ENCODE data around the gene SOCS3.

SOCS3 gene

GRCh38 chr17:78399693-78400144 is 39.8 kb upstream of the SOCS3 start:
- Histone ChIP-seq H3K4me3 (ENCODE audit: insufficient read depth, low read depth, low read length) (no peak overlapping the region), H3K27ac (ENCODE audit: insufficient read depth, low read depth, low read length, poor library complexity, severe bottlenecking) (no peak overlapping the region), H3K36me3 (ENCODE audit: control insufficient read depth, insufficient read depth, low read length) (peaks cover 65% of the 10 kb centered on the region), H3K27me3 (ENCODE audit: control insufficient read depth, insufficient read depth, low read length, poor library complexity, severe bottlenecking) (no peaks in the 10 kb centered on the region), H3K4me1 (ENCODE audit: control insufficient read depth, insufficient read depth, low read length) (no peaks in the 10 kb centered on the region), H3K9me3 (ENCODE audit: control insufficient read depth, low read length) (no peaks in the 10 kb centered on the region)
- 76 to 82% methylated on average over 6 of the region's 6 CpGs for WGBS, 2 experiments

GRCh38 chr17:78399028-78399692 is 39.3 kb upstream of the SOCS3 start:
- no peaks in the 10 kb centered on the region for H3K4me1 ChIP-seq (ENCODE audit: control insufficient read depth, insufficient read depth, low read length)
- no peaks in the 10 kb centered on the region for H3K27me3 ChIP-seq (ENCODE audit: control insufficient read depth, insufficient read depth, low read length, poor library complexity, severe bottlenecking)
- peaks cover 60% of the 10 kb centered on the region for H3K36me3 ChIP-seq (ENCODE audit: control insufficient read depth, insufficient read depth, low read length)
- H3K27ac ChIP-seq (ENCODE audit: insufficient read depth, low read depth, low read length, poor library complexity, severe bottlenecking), result no peak overlapping the region
- WGBS, 2 experiments, result 86 to 87% methylated on average over 28 of the region's 28 CpGs
- no peaks in the 10 kb centered on the region for H3K9me3 ChIP-seq (ENCODE audit: control insufficient read depth, low read length)
- H3K4me3 ChIP-seq (ENCODE audit: insufficient read depth, low read depth, low read length), result no peak overlapping the region

- peaks cover 53% of the 10 kb centered on the region for H3K36me3 ChIP-seq (ENCODE audit: control insufficient read depth, insufficient read depth, low read length)
- H3K27ac ChIP-seq (ENCODE audit: insufficient read depth, low read depth, low read length, poor library complexity, severe bottlenecking), result no peak overlapping the region
- no peak overlapping the region for H3K4me3 ChIP-seq (ENCODE audit: insufficient read depth, low read depth, low read length)
- H3K9me3 ChIP-seq (ENCODE audit: control insufficient read depth, low read length), result no peaks in the 10 kb centered on the region
- no peaks in the 10 kb centered on the region for H3K4me1 ChIP-seq (ENCODE audit: control insufficient read depth, insufficient read depth, low read length)
- WGBS, 2 experiments, result 94 to 97% methylated on average over 3 of the region's 3 CpGs
- no peaks in the 10 kb centered on the region for H3K27me3 ChIP-seq (ENCODE audit: control insufficient read depth, insufficient read depth, low read length, poor library complexity, severe bottlenecking)
Observed at GRCh38 chr17:78398390-78398789, 38.5 kb upstream of the SOCS3 start.

GRCh38 chr17:78397681-78398101 is 37.8 kb upstream of the SOCS3 start:
- H3K4me1 ChIP-seq (ENCODE audit: control insufficient read depth, insufficient read depth, low read length), result no peaks in the 10 kb centered on the region
- no peak overlapping the region for H3K27ac ChIP-seq (ENCODE audit: insufficient read depth, low read depth, low read length, poor library complexity, severe bottlenecking)
- H3K9me3 ChIP-seq (ENCODE audit: control insufficient read depth, low read length), result no peaks in the 10 kb centered on the region
- H3K27me3 ChIP-seq (ENCODE audit: control insufficient read depth, insufficient read depth, low read length, poor library complexity, severe bottlenecking), result no peaks in the 10 kb centered on the region
- WGBS, 2 experiments, result 73 to 75% methylated on average over 13 of the region's 13 CpGs
- H3K4me3 ChIP-seq (ENCODE audit: insufficient read depth, low read depth, low read length), result no peak overlapping the region
- H3K36me3 ChIP-seq (ENCODE audit: control insufficient read depth, insufficient read depth, low read length), result peaks cover 46% of the 10 kb centered on the region

- H3K27ac ChIP-seq (ENCODE audit: insufficient read depth, low read depth, low read length, poor library complexity, severe bottlenecking), result no peak overlapping the region
- no peak overlapping the region for H3K4me3 ChIP-seq (ENCODE audit: insufficient read depth, low read depth, low read length)
- no peaks in the 10 kb centered on the region for H3K9me3 ChIP-seq (ENCODE audit: control insufficient read depth, low read length)
- H3K27me3 ChIP-seq (ENCODE audit: control insufficient read depth, insufficient read depth, low read length, poor library complexity, severe bottlenecking), result no peaks in the 10 kb centered on the region
- no peaks in the 10 kb centered on the region for H3K4me1 ChIP-seq (ENCODE audit: control insufficient read depth, insufficient read depth, low read length)
- WGBS, 2 experiments, result 95 to 97% methylated on average over 14 of the region's 14 CpGs
- peaks cover 41% of the 10 kb centered on the region for H3K36me3 ChIP-seq (ENCODE audit: control insufficient read depth, insufficient read depth, low read length)
Observed at GRCh38 chr17:78396441-78397337, 36.8 kb upstream of the SOCS3 start.

GRCh38 chr17:78395155-78395554 is 35.3 kb upstream of the SOCS3 start:
- H3K36me3 ChIP-seq (ENCODE audit: control insufficient read depth, insufficient read depth, low read length), result peaks cover 28% of the 10 kb centered on the region
- no peak overlapping the region for H3K4me3 ChIP-seq (ENCODE audit: insufficient read depth, low read depth, low read length)
- no peaks in the 10 kb centered on the region for H3K27me3 ChIP-seq (ENCODE audit: control insufficient read depth, insufficient read depth, low read length, poor library complexity, severe bottlenecking)
- no peaks in the 10 kb centered on the region for H3K9me3 ChIP-seq (ENCODE audit: control insufficient read depth, low read length)
- 92 to 97% methylated on average over 2 of the region's 2 CpGs for WGBS, 2 experiments
- H3K27ac ChIP-seq (ENCODE audit: insufficient read depth, low read depth, low read length, poor library complexity, severe bottlenecking), result no peak overlapping the region
- H3K4me1 ChIP-seq (ENCODE audit: control insufficient read depth, insufficient read depth, low read length), result no peaks in the 10 kb centered on the region

- Histone ChIP-seq H3K27me3 (ENCODE audit: control insufficient read depth, insufficient read depth, low read length, poor library complexity, severe bottlenecking) (no peaks in the 10 kb centered on the region), H3K4me1 (ENCODE audit: control insufficient read depth, insufficient read depth, low read length) (no peaks in the 10 kb centered on the region), H3K27ac (ENCODE audit: insufficient read depth, low read depth, low read length, poor library complexity, severe bottlenecking) (no peak overlapping the region), H3K9me3 (ENCODE audit: control insufficient read depth, low read length) (no peaks in the 10 kb centered on the region), H3K36me3 (ENCODE audit: control insufficient read depth, insufficient read depth, low read length) (peaks cover 19% of the 10 kb centered on the region), H3K4me3 (ENCODE audit: insufficient read depth, low read depth, low read length) (no peak overlapping the region)
- 95 to 97% methylated on average over 7 of the region's 7 CpGs for WGBS, 2 experiments
Observed at GRCh38 chr17:78394209-78394608, 34.3 kb upstream of the SOCS3 start.

GRCh38 chr17:78393575-78393974 is 33.7 kb upstream of the SOCS3 start:
- Histone ChIP-seq H3K9me3 (ENCODE audit: control insufficient read depth, low read length) (no peaks in the 10 kb centered on the region), H3K27me3 (ENCODE audit: control insufficient read depth, insufficient read depth, low read length, poor library complexity, severe bottlenecking) (no peaks in the 10 kb centered on the region), H3K4me1 (ENCODE audit: control insufficient read depth, insufficient read depth, low read length) (no peaks in the 10 kb centered on the region), H3K27ac (ENCODE audit: insufficient read depth, low read depth, low read length, poor library complexity, severe bottlenecking) (no peak overlapping the region), H3K4me3 (ENCODE audit: insufficient read depth, low read depth, low read length) (no peak overlapping the region), H3K36me3 (ENCODE audit: control insufficient read depth, insufficient read depth, low read length) (peaks cover 13% of the 10 kb centered on the region)
- WGBS, 2 experiments, result 95 to 98% methylated on average over 4 of the region's 4 CpGs

- H3K27me3 ChIP-seq (ENCODE audit: control insufficient read depth, insufficient read depth, low read length, poor library complexity, severe bottlenecking), result no peaks in the 10 kb centered on the region
- no peaks in the 10 kb centered on the region for H3K4me1 ChIP-seq (ENCODE audit: control insufficient read depth, insufficient read depth, low read length)
- no peak overlapping the region for H3K27ac ChIP-seq (ENCODE audit: insufficient read depth, low read depth, low read length, poor library complexity, severe bottlenecking)
- H3K9me3 ChIP-seq (ENCODE audit: control insufficient read depth, low read length), result no peaks in the 10 kb centered on the region
- no peak overlapping the region for H3K4me3 ChIP-seq (ENCODE audit: insufficient read depth, low read depth, low read length)
- WGBS, 2 experiments, result 93% methylated on average over 5 to 6 of the region's 6 CpGs
- peaks cover 6% of the 10 kb centered on the region for H3K36me3 ChIP-seq (ENCODE audit: control insufficient read depth, insufficient read depth, low read length)
Observed at GRCh38 chr17:78392295-78392694, 32.4 kb upstream of the SOCS3 start.

GRCh38 chr17:78391843-78392242 is 32.0 kb upstream of the SOCS3 start:
- WGBS, 2 experiments, result 92 to 93% methylated on average over 4 of the region's 4 CpGs
- Histone ChIP-seq H3K4me1 (ENCODE audit: control insufficient read depth, insufficient read depth, low read length) (no peaks in the 10 kb centered on the region), H3K27me3 (ENCODE audit: control insufficient read depth, insufficient read depth, low read length, poor library complexity, severe bottlenecking) (no peaks in the 10 kb centered on the region), H3K27ac (ENCODE audit: insufficient read depth, low read depth, low read length, poor library complexity, severe bottlenecking) (no peak overlapping the region), H3K9me3 (ENCODE audit: control insufficient read depth, low read length) (no peaks in the 10 kb centered on the region), H3K36me3 (ENCODE audit: control insufficient read depth, insufficient read depth, low read length) (peaks cover 6% of the 10 kb centered on the region), H3K4me3 (ENCODE audit: insufficient read depth, low read depth, low read length) (no peak overlapping the region)

Data from ectodermal cell (in vitro differentiated cells).